H1 (cell line): ENCODE measurements around the gene FSCN2. TPM values are rescaled to one million over a fixed set of nuclear protein-coding genes. Genes with fewer than 3 reads are reported as not detected.

Experiments
- CTCF ChIA-PET: fragments of 300-600 bp; sonication (Branson Sonifier 250); formaldehyde crosslinking; loops from one replicate; lab custom pipeline; 2021; ENCODE audit not compliant: partially characterized antibody; lab: Charles Lee
- POLR2A ChIA-PET: fragments of 300-600 bp; sonication (Branson Sonifier 250); formaldehyde crosslinking; loops from one replicate; lab custom pipeline; 2021; ENCODE audit warnings: inconsistent platforms; ENCODE audit not compliant: partially characterized antibody; lab: Charles Lee
- DNase-seq, 2 experiments: peaks; one replicate each; pipeline versions ENCODE4 v3.0.0 to v3.0.0-alpha.2; 2010 to 2022; ENCODE audit warnings: low spot score in 2 of 2, low read depth in 1 of 2, mixed read lengths in 1 of 2
- FAIRE-seq: peaks from 2 replicates; lab custom pipeline; 2011; peaks lifted over from hg19 to GRCh38; lab: Jason Lieb, UNC
- H2AFZ ChIP-seq: 2 replicates; pipeline ENCODE4 v1.8.1; 2012; ENCODE audit warnings: low read length, inconsistent platforms
- H2AK5ac ChIP-seq: 2 replicates; pipeline ENCODE4 v1.6.1; 2013; ENCODE audit warnings: low read depth, low read length
- H2BK120ac ChIP-seq: replicated peaks from 2 replicates; pipeline ENCODE3; 2013; ENCODE audit warnings: low read depth, low read length, inconsistent platforms
- H2BK12ac ChIP-seq: 2 replicates; pipeline ENCODE4 v1.6.1; 2013; ENCODE audit warnings: low read depth, low read length
- H2BK15ac ChIP-seq: 2 replicates; pipeline ENCODE4 v1.6.1; 2013; ENCODE audit warnings: low read length
- H2BK20ac ChIP-seq: 2 replicates; pipeline ENCODE4 v1.6.1; 2013; ENCODE audit warnings: low read length
- H2BK5ac ChIP-seq: 2 replicates; pipeline ENCODE4 v1.6.1; 2013; ENCODE audit warnings: low read depth, low read length
- H3K14ac ChIP-seq: 2 replicates; pipeline ENCODE4 v1.6.1; 2013; ENCODE audit warnings: inconsistent platforms; ENCODE audit not compliant: insufficient read length
- H3K18ac ChIP-seq: 2 replicates; pipeline ENCODE4 v1.6.1; 2013; ENCODE audit warnings: low read length; ENCODE audit errors: extremely low read depth
- H3K23ac ChIP-seq: 2 replicates; pipeline ENCODE4 v1.6.1; 2013; ENCODE audit warnings: inconsistent platforms; ENCODE audit not compliant: insufficient read length
- H3K23me2 ChIP-seq: 2 replicates; pipeline ENCODE4 v1.6.1; 2013; ENCODE audit warnings: low read depth, low read length
- H3K27ac ChIP-seq: 2 replicates; pipeline ENCODE4 v1.6.1; 2011; ENCODE audit warnings: low read depth, low read length, inconsistent platforms
- H3K27me3 ChIP-seq, 4 experiments: replicated peaks in 1 of 4; 1 replicate in 1 of 4; 2 replicates in 3 of 4; pipeline versions ENCODE4 v1.6.1 to v1.8.1; 2011 to 2013; ENCODE audit warnings: low read length in 3 of 4, mild to moderate bottlenecking in 3 of 4, inconsistent platforms in 2 of 4, mixed read lengths in 2 of 4, moderate library complexity in 1 of 4; ENCODE audit not compliant: control insufficient read depth in 3 of 4, insufficient read depth in 3 of 4; ENCODE audit errors: extremely low read depth in 1 of 4
- H3K36me3 ChIP-seq, 4 experiments: 2 replicates each; pipeline versions ENCODE4 v1.6.1 to v1.8.1; 2011 to 2013; ENCODE audit warnings: mild to moderate bottlenecking in 4 of 4, low read length in 3 of 4, moderate library complexity in 2 of 4, control low read depth in 1 of 4, inconsistent platforms in 1 of 4; ENCODE audit not compliant: insufficient read depth in 4 of 4, control insufficient read depth in 2 of 4
- H3K4ac ChIP-seq: replicated peaks from 2 replicates; pipeline ENCODE3; 2013; ENCODE audit warnings: low read length, low read depth, mixed read lengths, inconsistent platforms; ENCODE audit not compliant: insufficient read length
- H3K4me1 ChIP-seq, 4 experiments: replicated peaks in 1 of 4; 1 replicate in 1 of 4; 2 replicates in 3 of 4; pipeline versions ENCODE4 v1.6.1 to v1.8.1; 2011 to 2013; ENCODE audit warnings: low read length in 3 of 4, inconsistent platforms in 2 of 4, mixed read lengths in 1 of 4; ENCODE audit not compliant: insufficient read depth in 4 of 4, control insufficient read depth in 3 of 4
- H3K4me2 ChIP-seq, 2 experiments: 2 replicates each; pipeline versions ENCODE4 v1.6.1 to v1.8.1; 2011 to 2013; ENCODE audit warnings: low read depth in 2 of 2, low read length in 2 of 2, control low read depth in 1 of 2, inconsistent platforms in 1 of 2, mild to moderate bottlenecking in 1 of 2; ENCODE audit not compliant: insufficient read depth in 1 of 2
- H3K4me3 ChIP-seq, 4 experiments: fragments of 200-600, 300-600 bp in 1 of 4; sonication (generic), shearing (Covaris generic), sonication (Bioruptor Twin) in 1 of 4; 2 replicates each; pipeline versions ENCODE4 v1.5.1 to v1.8.1; 2011 to 2016; ENCODE audit warnings: low read length in 4 of 4, low read depth in 3 of 4, control low read depth in 2 of 4, inconsistent platforms in 2 of 4, mild to moderate bottlenecking in 2 of 4, mixed read lengths in 1 of 4, moderate library complexity in 1 of 4; ENCODE audit not compliant: insufficient read depth in 2 of 4; ENCODE audit errors: extremely low read depth in 1 of 4
- H3K56ac ChIP-seq: replicated peaks from 2 replicates; pipeline ENCODE3; 2013; ENCODE audit warnings: low read depth, mild to moderate bottlenecking, mixed read lengths, low read length, inconsistent platforms; ENCODE audit not compliant: insufficient read length
- H3K79me1 ChIP-seq: 2 replicates; pipeline ENCODE4 v1.6.1; 2013; ENCODE audit warnings: low read depth, low read length, control low read depth
- H3K79me2 ChIP-seq, 2 experiments: 2 replicates each; pipeline versions ENCODE4 v1.6.1 to v1.8.1; 2012 to 2013; ENCODE audit warnings: low read length in 2 of 2, mild to moderate bottlenecking in 2 of 2, inconsistent platforms in 1 of 2; ENCODE audit not compliant: insufficient read depth in 2 of 2, control insufficient read depth in 1 of 2
- H3K9ac ChIP-seq, 4 experiments: replicated peaks in 1 of 4; 1 replicate in 1 of 4; 2 replicates in 3 of 4; pipeline versions ENCODE4 v1.6.1 to v1.8.1; 2011 to 2013; ENCODE audit warnings: low read depth in 3 of 4, low read length in 3 of 4, control low read depth in 2 of 4, mild to moderate bottlenecking in 2 of 4, moderate library complexity in 2 of 4, inconsistent platforms in 1 of 4; ENCODE audit errors: extremely low read depth in 1 of 4
- H3K9me3 ChIP-seq, 2 experiments: 2 replicates each; pipeline versions ENCODE4 v1.6.1 to v1.8.1; 2012 to 2013; ENCODE audit warnings: mild to moderate bottlenecking in 2 of 2, moderate library complexity in 2 of 2, control low read depth in 1 of 2, inconsistent platforms in 1 of 2, low read depth in 1 of 2, low read length in 1 of 2, mixed read lengths in 1 of 2; ENCODE audit not compliant: insufficient read depth in 2 of 2
- H4K20me1 ChIP-seq, 2 experiments: replicated peaks in 1 of 2; 2 replicates each; pipeline versions ENCODE3 to v1.8.1; 2011 to 2013; ENCODE audit warnings: inconsistent platforms in 2 of 2, low read length in 2 of 2, mild to moderate bottlenecking in 1 of 2; ENCODE audit not compliant: insufficient read depth in 2 of 2, control insufficient read depth in 1 of 2
- H4K5ac ChIP-seq: 2 replicates; pipeline ENCODE4 v1.6.1; 2013; ENCODE audit warnings: low read length, low read depth, mixed read lengths, inconsistent platforms; ENCODE audit not compliant: insufficient read length
- H4K8ac ChIP-seq: 2 replicates; pipeline ENCODE4 v1.8.0; 2013; ENCODE audit warnings: mild to moderate bottlenecking, moderate library complexity, low read length, inconsistent platforms; ENCODE audit not compliant: insufficient read depth; ENCODE audit errors: extremely low read depth
- H4K91ac ChIP-seq: replicated peaks from 2 replicates; pipeline ENCODE3; 2013; ENCODE audit warnings: low read length, mixed read lengths, inconsistent platforms; ENCODE audit not compliant: insufficient read length
- SP2 ChIP-seq: IDR thresholded peaks from 2 replicates; pipeline ENCODE4 v1.6.1; 2012; ENCODE audit warnings: mild to moderate bottlenecking, low read length, inconsistent platforms
- WGBS, 2 experiments: shearing (Covaris generic) in 1 of 2; methylation state at CpG; one replicate each; pipeline versions ENCODE4 v1.1.6 to v1.1.7; 2013 to 2015; ENCODE audit warnings: low lambda C conversion rate in 2 of 2, mixed read lengths in 2 of 2, inconsistent platforms in 1 of 2, low coverage in 1 of 2, missing lambda C conversion rate in 1 of 2; ENCODE audit not compliant: insufficient replicate concordance in 2 of 2, insufficient coverage in 1 of 2, insufficient read length in 1 of 2; ENCODE audit errors: extremely low coverage in 1 of 2, missing lambda C conversion rate in 1 of 2; 5-methylcytosine and 5-hydroxymethylcytosine counted together
- polyA plus RNA-seq, 7 experiments: library from polyadenylated mRNA; depleted of rRNA in 3 of 7; stranded (reverse) in 5 of 7; unstranded in 2 of 7; fragments of >200 nt in 5 of 7; fragments of 200-250 nt in 2 of 7; gene quantifications; 1 replicate in 5 of 7; 2 replicates in 1 of 7; 4 replicates in 1 of 7; pipeline versions ENCODE4 v1.2.1 to v1.2.3, GENCODE V29; 2011 to 2013; ENCODE audit warnings: missing spikeins in 2 of 7, mixed read lengths in 2 of 7
- total RNA-seq: library from RNA; stranded (reverse); fragmentation: NEBNext Ultra II Directional; extraction: Animal tissue kit (Norgen Biotek cat#: 25700); gene quantifications from 2 replicates; pipeline ENCODE4 v1.2.1, GENCODE V29; 2021

Gene FSCN2
- total and polyA plus RNA-seq, 2 of the 8 experiments (the other 6 are each of a cell fraction or from before 2014, with no cell fraction given), result 0.18 to 0.30 TPM

- Histone ChIP-seq H3K36me3 (peaks cover 2 to 21% (median 12%) of the 10 kb centered on the region in 4 experiments; a peak in 6 of 8 replicates), H2AK5ac (no peak overlapping the region), H3K4me2 (no peak overlapping the region), H3K27ac (no peak overlapping the region), H2BK12ac (no peak overlapping the region), H2BK120ac (no peak overlapping the region), H4K91ac (no peak overlapping the region), H3K23me2 (peaks cover 2% of the 10 kb centered on the region; the same call in 1 of the 2 replicates), H2BK15ac (no peak overlapping the region), H3K4ac (no peak overlapping the region), H3K23ac (no peak overlapping the region), H3K27me3 (peaks cover 3 to 10% (median 7%) of the 10 kb centered on the region in 4 experiments; a peak in 6 of 7 replicates), H4K5ac (no peak overlapping the region), H3K56ac (no peak overlapping the region), H3K14ac (no peak overlapping the region), H4K20me1 (peaks cover 2 to 11% of the 10 kb centered on the region in 2 experiments), H2BK5ac (no peak overlapping the region), H3K4me3 (no peak overlapping the region)
- no peak for DNase-seq
- TF ChIP-seq SP2, result no peak
- TF ChIP-seq, all 59 proteins: peak for 0
- Histone ChIP-seq H3K18ac (no peak overlapping the region), H2AFZ (no peak overlapping the region), H4K8ac (no peak overlapping the region), H2BK20ac (no peak overlapping the region), H3K79me2 (no peaks in the 10 kb centered on the region), H3K9me3 (no peaks in the 10 kb centered on the region; a peak in 1 of 4 replicates), H3K9ac (no peak overlapping the region), H3K4me1 (peaks cover 0 to 7% (median 5%) of the 10 kb centered on the region in 4 experiments; a peak in 5 of 7 replicates), H3K79me1 (peaks cover 3% of the 10 kb centered on the region; the same call in 1 of the 2 replicates)
- no peak for FAIRE-seq
- ChIA-PET POLR2A (interaction anchor here (1.6 to 5.9 kb wide), 2 partner anchors 10 to 16 kb away, joined by 3 to 50 read pairs; partner anchors contain the start of gene FAAP100), CTCF (interaction anchor here (1.4 to 2.5 kb wide), 2 partner anchors 11 to 18 kb away, joined by 4 to 6 read pairs; partner anchors contain the start of gene FAAP100)
- 85% methylated on average over 16 of the region's 17 CpGs; no CpG with 5 or more reads in 1 of the 2 experiments for WGBS, 2 experiments
These were observed 12.9 kb downstream of the FSCN2 start for GRCh38 chr17:81541123-81541522.
